MM.1S (cell line): ENCODE data around the gene ZNF92.

Experiments
- DNase-seq: peaks from one replicate; pipeline ENCODE4 v3.0.0-alpha.2; 2015
- H2AFZ ChIP-seq: fragments of 300-600 bp; sonication (generic); 2 replicates; pipeline ENCODE4 v1.6.0; 2016; ENCODE audit warnings: antibody characterized with exemption, low read length
- H3F3A ChIP-seq: fragments of 300-600 bp; sonication (generic); 2 replicates; pipeline ENCODE4 v1.6.1; 2016; ENCODE audit warnings: mild to moderate bottlenecking, antibody characterized with exemption, low read length, moderate library complexity, mixed read lengths; ENCODE audit not compliant: insufficient read depth
- H3K27ac ChIP-seq: fragments of 300-600 bp; sonication (generic); 2 replicates; pipeline ENCODE4 v1.5.1; 2016; ENCODE audit warnings: mild to moderate bottlenecking, low read length
- H3K27me3 ChIP-seq: fragments of 300-600 bp; sonication (generic); replicated peaks from 2 replicates; pipeline ENCODE4 v1.6.0; 2016; ENCODE audit warnings: low read length; ENCODE audit not compliant: insufficient read depth
- H3K36me3 ChIP-seq: fragments of 300-600 bp; sonication (generic); replicated peaks from 2 replicates; pipeline ENCODE4 v1.6.1; 2016; ENCODE audit warnings: mild to moderate bottlenecking, low read length, mixed read lengths; ENCODE audit not compliant: insufficient read depth
- H3K4me1 ChIP-seq: fragments of 300-600 bp; sonication (generic); 2 replicates; pipeline ENCODE4 v1.6.1; 2016; ENCODE audit warnings: low read length, mixed read lengths
- H3K4me2 ChIP-seq: fragments of 300-600 bp; sonication (generic); 2 replicates; pipeline ENCODE4 v1.6.0; 2016; ENCODE audit warnings: low read depth, low read length
- H3K4me3 ChIP-seq: fragments of 300-600 bp; sonication (generic); 2 replicates; pipeline ENCODE4 v1.5.1; 2016; ENCODE audit warnings: low read length, mixed read lengths
- H3K79me2 ChIP-seq: fragments of 300-600 bp; sonication (generic); 2 replicates; pipeline ENCODE4 v1.6.1; 2016; ENCODE audit warnings: mixed run types, low read length, mixed read lengths
- H3K9ac ChIP-seq: fragments of 300-600 bp; sonication (generic); 2 replicates; pipeline ENCODE4 v1.6.1; 2016; ENCODE audit warnings: low read length, mixed read lengths
- H3K9me2 ChIP-seq: fragments of 300-600 bp; sonication (generic); replicated peaks from 2 replicates; pipeline ENCODE4 v1.6.1; 2016; ENCODE audit warnings: mild to moderate bottlenecking, low read length, mixed read lengths; ENCODE audit not compliant: insufficient read depth
- H3K9me3 ChIP-seq: fragments of 300-600 bp; sonication (generic); replicated peaks from 2 replicates; pipeline ENCODE4 v1.6.1; 2016; ENCODE audit warnings: mild to moderate bottlenecking, low read length, mixed read lengths; ENCODE audit not compliant: insufficient read depth
- H4K20me1 ChIP-seq: fragments of 300-600 bp; sonication (generic); 2 replicates; pipeline ENCODE4 v1.6.1; 2016; ENCODE audit warnings: mild to moderate bottlenecking, low read length, moderate library complexity, mixed read lengths; ENCODE audit not compliant: insufficient read depth
- EZH2 ChIP-seq: fragments of 300-600 bp; sonication (generic); optimal IDR thresholded peaks from 2 replicates; pipeline ENCODE3; 2017; ENCODE audit warnings: low read depth, mild to moderate bottlenecking, antibody characterized with exemption, low read length, mixed read lengths
- EZH2phosphoT487 ChIP-seq: fragments of 300-600 bp; sonication (generic); IDR thresholded peaks from 2 replicates; pipeline ENCODE4 v1.6.1; 2018; ENCODE audit warnings: antibody characterized with exemption, low read length
- TF ChIP-seq, protein P1 (sequence below): fragments of 300-600 bp; sonication (generic); IDR thresholded peaks from 2 replicates; pipeline ENCODE4 v1.5.1; 2016; ENCODE audit warnings: antibody characterized with exemption, low read length, mixed read lengths

ZNF92 gene

DNA sequence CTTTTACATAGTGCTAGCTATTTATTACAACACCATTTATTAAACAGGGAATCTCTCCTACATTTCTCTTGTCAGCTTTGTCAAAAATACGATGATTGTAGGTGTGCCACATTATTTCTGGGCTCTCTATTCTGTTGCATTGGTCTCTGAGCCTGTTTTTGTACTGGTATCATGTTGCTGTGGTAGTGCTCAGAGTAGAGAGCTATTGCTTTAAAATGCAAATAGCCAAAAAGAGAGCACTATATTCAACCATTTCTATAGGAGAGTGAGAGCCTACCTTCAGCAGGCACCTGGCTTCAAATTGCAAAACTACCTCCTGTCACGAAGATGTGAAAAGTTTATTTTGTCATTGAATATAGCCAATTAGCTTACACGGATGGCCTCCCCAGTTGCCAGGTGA is 8.1 kb downstream of the ZNF92 start:
- no peak overlapping the region for H3K4me2 ChIP-seq
- peaks cover 9% of the 10 kb centered on the region; the same call in 1 of the 2 replicates for H4K20me1 ChIP-seq

DNA sequence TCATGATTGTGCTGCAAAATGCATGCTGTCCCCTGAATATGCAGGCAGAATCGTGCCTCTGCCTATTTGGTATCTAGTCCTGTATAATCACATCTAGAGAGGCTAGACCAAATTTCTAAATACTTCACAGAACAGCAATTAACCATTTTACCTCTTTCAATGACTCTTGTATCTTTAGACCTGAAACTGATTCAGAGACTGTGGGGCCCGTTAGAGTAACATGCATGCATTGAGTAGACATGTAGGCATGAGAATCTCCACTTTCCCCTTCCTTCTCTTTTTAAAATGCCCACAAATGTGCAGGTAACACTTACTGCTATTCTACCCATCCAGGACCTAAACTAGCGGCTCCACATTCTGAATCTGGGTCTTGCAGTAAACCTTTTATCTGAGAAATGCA is 8.8 kb downstream of the ZNF92 start:
- Histone ChIP-seq H3K9ac (no peak overlapping the region), H3K27ac (no peak overlapping the region), H2AFZ (no peak overlapping the region), H3K4me2 (no peak overlapping the region), H3K4me3 (no peak overlapping the region), H3K36me3 (0 out of 2 replicates have a peak, but pooled peaks cover 3% of the 10 kb centered on the region), H3K27me3 (no peaks in the 10 kb centered on the region), H3K9me3 (no peaks in the 10 kb centered on the region), H3F3A (no peaks in the 10 kb centered on the region), H3K79me2 (peaks cover 97% of the 10 kb centered on the region), H3K4me1 (no peaks in the 10 kb centered on the region), H3K9me2 (no peaks in the 10 kb centered on the region), H4K20me1 (peaks cover 9% of the 10 kb centered on the region; the same call in 1 of the 2 replicates)
- TF ChIP-seq EZH2 = no peak
- DNase-seq = no peak

More for the DNA sequence above, 8.1 kb downstream of the ZNF92 start:
- TF ChIP-seq EZH2 (no peak), EZH2phosphoT487 (no peak)
- TF ChIP-seq, protein P1, sequence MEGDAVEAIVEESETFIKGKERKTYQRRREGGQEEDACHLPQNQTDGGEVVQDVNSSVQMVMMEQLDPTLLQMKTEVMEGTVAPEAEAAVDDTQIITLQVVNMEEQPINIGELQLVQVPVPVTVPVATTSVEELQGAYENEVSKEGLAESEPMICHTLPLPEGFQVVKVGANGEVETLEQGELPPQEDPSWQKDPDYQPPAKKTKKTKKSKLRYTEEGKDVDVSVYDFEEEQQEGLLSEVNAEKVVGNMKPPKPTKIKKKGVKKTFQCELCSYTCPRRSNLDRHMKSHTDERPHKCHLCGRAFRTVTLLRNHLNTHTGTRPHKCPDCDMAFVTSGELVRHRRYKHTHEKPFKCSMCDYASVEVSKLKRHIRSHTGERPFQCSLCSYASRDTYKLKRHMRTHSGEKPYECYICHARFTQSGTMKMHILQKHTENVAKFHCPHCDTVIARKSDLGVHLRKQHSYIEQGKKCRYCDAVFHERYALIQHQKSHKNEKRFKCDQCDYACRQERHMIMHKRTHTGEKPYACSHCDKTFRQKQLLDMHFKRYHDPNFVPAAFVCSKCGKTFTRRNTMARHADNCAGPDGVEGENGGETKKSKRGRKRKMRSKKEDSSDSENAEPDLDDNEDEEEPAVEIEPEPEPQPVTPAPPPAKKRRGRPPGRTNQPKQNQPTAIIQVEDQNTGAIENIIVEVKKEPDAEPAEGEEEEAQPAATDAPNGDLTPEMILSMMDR = no peak
- Histone ChIP-seq H3K4me3 (no peak overlapping the region), H3K9me3 (no peaks in the 10 kb centered on the region), H2AFZ (no peak overlapping the region), H3F3A (no peaks in the 10 kb centered on the region), H3K36me3 (0 out of 2 replicates have a peak, but pooled peaks cover 3% of the 10 kb centered on the region), H3K27ac (no peak overlapping the region), H3K9ac (no peak overlapping the region), H3K79me2 (peaks cover 99% of the 10 kb centered on the region), H3K27me3 (no peaks in the 10 kb centered on the region), H3K9me2 (no peaks in the 10 kb centered on the region), H3K4me1 (no peaks in the 10 kb centered on the region)
- DNase-seq = no peak

DNA sequence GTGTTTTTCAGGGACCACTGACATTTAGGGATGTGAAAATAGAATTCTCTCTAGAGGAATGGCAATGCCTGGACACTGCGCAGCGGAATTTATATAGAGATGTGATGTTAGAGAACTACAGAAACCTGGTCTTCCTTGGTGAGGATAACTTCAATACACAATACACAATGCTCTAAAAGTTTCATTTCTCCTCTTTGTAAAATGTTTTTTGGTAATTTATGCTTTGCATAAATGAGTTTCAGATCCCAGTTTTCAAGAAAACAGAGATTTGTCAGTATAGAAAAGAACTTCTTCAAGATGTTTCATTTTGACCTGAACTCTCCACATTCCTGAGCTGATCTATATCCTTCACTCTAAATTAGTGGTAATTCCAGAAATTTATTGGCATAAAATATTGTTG is 14.2 kb downstream of the ZNF92 start:
- Histone ChIP-seq H3K79me2 (peaks cover 74% of the 10 kb centered on the region), H3F3A (no peaks in the 10 kb centered on the region), H4K20me1 (peaks cover 4% of the 10 kb centered on the region; the same call in 1 of the 2 replicates), H3K9ac (no peak overlapping the region), H3K36me3 (peaks cover 6% of the 10 kb centered on the region; the same call in 1 of the 2 replicates), H3K27me3 (no peaks in the 10 kb centered on the region), H3K4me1 (no peaks in the 10 kb centered on the region), H3K27ac (no peak overlapping the region), H2AFZ (no peak overlapping the region), H3K9me3 (no peaks in the 10 kb centered on the region), H3K9me2 (no peaks in the 10 kb centered on the region), H3K4me3 (no peak overlapping the region), H3K4me2 (no peak overlapping the region)
- no peak for DNase-seq
- TF ChIP-seq, protein P1 = no peak
- TF ChIP-seq EZH2 = no peak
- TF ChIP-seq EZH2phosphoT487 = no peak

DNA sequence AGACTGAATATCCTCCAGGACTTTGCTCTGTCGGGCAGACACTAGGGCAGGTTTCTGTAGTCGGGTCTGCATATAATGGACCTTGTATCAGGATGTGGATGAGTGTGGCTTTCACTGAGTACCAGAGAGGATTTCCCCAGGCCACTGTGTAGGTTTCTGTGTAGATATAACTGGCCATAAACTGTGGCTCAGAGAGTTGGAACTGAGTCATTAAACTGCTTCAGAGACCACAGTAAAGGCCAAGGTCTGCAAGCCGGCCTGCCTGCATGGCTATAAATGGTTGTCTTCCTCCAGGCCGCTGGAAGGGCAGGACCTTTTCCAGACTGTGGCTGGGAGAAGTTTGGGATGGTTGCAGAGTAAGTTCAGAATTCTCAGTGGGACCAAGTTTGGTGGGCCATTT is 16.9 kb downstream of the ZNF92 start:
- H3F3A ChIP-seq = no peaks in the 10 kb centered on the region

More for the DNA sequence above, 16.9 kb downstream of the ZNF92 start:
- no peak for DNase-seq
- Histone ChIP-seq H3K9me3 (no peaks in the 10 kb centered on the region), H3K27ac (no peak overlapping the region), H3K9me2 (no peaks in the 10 kb centered on the region), H2AFZ (no peak overlapping the region), H3K27me3 (no peaks in the 10 kb centered on the region), H3K4me2 (no peak overlapping the region), H3K4me3 (no peak overlapping the region), H4K20me1 (no peaks in the 10 kb centered on the region; the same call in 1 of the 2 replicates), H3K36me3 (peaks cover 6% of the 10 kb centered on the region; the same call in 1 of the 2 replicates), H3K79me2 (peaks cover 66% of the 10 kb centered on the region), H3K4me1 (no peaks in the 10 kb centered on the region), H3K9ac (no peak overlapping the region)
- no peak for TF ChIP-seq EZH2
- TF ChIP-seq, protein P1 = no peak
- no peak for TF ChIP-seq EZH2phosphoT487
